ENCODE results near the gene ETV5.

DNA sequence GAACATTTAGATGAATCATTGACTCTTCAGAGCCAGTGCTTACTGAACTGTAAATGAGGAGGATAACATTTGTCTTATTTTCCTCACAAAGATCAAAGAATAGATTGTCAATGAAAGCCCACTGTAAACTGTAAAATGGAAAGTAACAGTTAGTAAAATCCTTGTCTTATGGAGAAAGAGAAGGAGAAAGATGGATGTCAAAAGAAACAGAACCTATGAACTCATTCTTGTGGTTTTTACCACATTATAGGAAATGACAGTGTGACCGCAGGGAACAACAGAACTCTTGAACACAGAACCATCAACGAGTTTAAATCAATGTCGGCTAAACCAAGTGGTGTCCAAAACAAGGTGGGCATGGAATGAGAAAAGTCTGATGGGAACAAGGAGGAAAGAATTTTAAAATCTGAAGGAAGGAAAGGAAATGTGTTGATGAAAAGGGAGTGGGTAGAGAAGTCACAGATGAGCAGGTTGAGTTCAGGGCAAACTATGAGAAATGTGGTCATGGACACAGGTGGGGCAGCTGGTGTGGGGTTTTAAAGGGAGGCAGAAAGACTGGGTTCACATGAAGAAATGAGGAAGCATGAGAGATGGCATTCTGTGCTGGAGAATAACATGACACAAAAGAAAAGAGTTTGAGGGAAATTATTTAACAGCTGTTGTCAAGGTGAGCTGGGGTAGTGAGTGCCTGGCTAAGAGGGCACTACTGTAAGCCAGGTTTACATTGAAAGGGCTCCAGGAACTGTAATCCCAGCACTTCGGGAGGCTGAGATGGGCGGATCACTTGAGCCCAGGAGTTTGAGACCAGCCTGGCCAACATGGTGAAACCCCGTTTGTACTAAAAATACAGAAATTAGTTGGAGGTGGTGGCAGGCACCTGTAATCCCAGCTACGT is 42.4 kb upstream of the ETV5 start:
- TF ChIP-seq CTCF (IDR thresholded peaks at IDR 0.05; ENCODE audit: extremely low read depth in 1 of 2, insufficient read depth in 1 of 2, low read depth in 1 of 2, low read length in 2 of 2) (no peak), POLR2AphosphoS5 (IDR thresholded peaks at IDR 0.05; ENCODE audit: insufficient read depth, low read depth, low read length) (no peak), POLR2A (IDR thresholded peaks at IDR 0.05; ENCODE audit: low read depth, low read length) (no peak), EZH2 (IDR thresholded peaks at IDR 0.05; ENCODE audit: borderline replicate concordance, low read depth, low read length, severe bottlenecking) (no peak), MYC (IDR thresholded peaks at IDR 0.05; ENCODE audit: low read depth, low read length) (no peak), FOS (IDR thresholded peaks at IDR 0.05; ENCODE audit: borderline replicate concordance, insufficient read depth, low read length) (no peak), MAX (IDR thresholded peaks at IDR 0.05; ENCODE audit: insufficient read depth, insufficient read length) (no peak), JUN (IDR thresholded peaks at IDR 0.05; ENCODE audit: borderline replicate concordance, insufficient read depth, insufficient read length, low read depth) (no peak)
